Measurements from ENCODE around the gene ZNF45.

- no peak for TF ChIP-seq BACH2 (CRISPR knock-in tag; IDR thresholded peaks at IDR 0.05; ENCODE audit: borderline replicate concordance)
- no peak for TF ChIP-seq ZFP30 (CRISPR knock-in tag; IDR thresholded peaks at IDR 0.05)
- TF ChIP-seq RARB (CRISPR knock-in tag; IDR thresholded peaks at IDR 0.05) = no peak
These were observed 24.2 kb downstream of the ZNF45 start for GRCh38 chr19:43910884-43911283.
